Mesenchymal stem cell (in vitro differentiated cells and primary cell): ENCODE measurements around the gene BBS2.
A peak's percentile ranks its signal among the peaks of the same experiment; 100 is the strongest.

Experiments
- DNase-seq: peaks from one replicate; pipeline ENCODE4 v3.0.0-alpha.2; 2013
- H2AFZ ChIP-seq: one replicate; pipeline ENCODE4 v1.6.1; 2013; ENCODE audit warnings: low read depth, mild to moderate bottlenecking, control low read depth, inconsistent platforms, low read length, moderate library complexity
- H2AK5ac ChIP-seq: 2 replicates; pipeline ENCODE4 v1.6.1; 2013; ENCODE audit warnings: low read length, moderate library complexity, mild to moderate bottlenecking, inconsistent platforms; ENCODE audit not compliant: severe bottlenecking
- H2BK120ac ChIP-seq: one replicate; pipeline ENCODE4 v1.6.1; 2013; ENCODE audit warnings: low read depth, mild to moderate bottlenecking, inconsistent platforms, low read length, moderate library complexity
- H2BK12ac ChIP-seq, 2 experiments: one replicate each; pipeline ENCODE4 v1.6.1; 2013; ENCODE audit warnings: inconsistent platforms in 2 of 2, low read length in 2 of 2, mild to moderate bottlenecking in 2 of 2, moderate library complexity in 2 of 2, control low read depth in 1 of 2
- H2BK15ac ChIP-seq: one replicate; pipeline ENCODE4 v1.6.1; 2013; ENCODE audit warnings: mild to moderate bottlenecking, low read depth, inconsistent platforms; ENCODE audit not compliant: poor library complexity, severe bottlenecking
- H2BK5ac ChIP-seq: 2 replicates; pipeline ENCODE4 v1.6.1; 2013; ENCODE audit warnings: low read depth, mild to moderate bottlenecking, low read length, control low read depth, inconsistent platforms; ENCODE audit not compliant: poor library complexity, severe bottlenecking
- H3K14ac ChIP-seq, 2 experiments: one replicate each; pipeline ENCODE4 v1.6.1; 2013; ENCODE audit warnings: inconsistent platforms in 2 of 2, low read length in 2 of 2, control low read depth in 1 of 2, mild to moderate bottlenecking in 1 of 2, moderate library complexity in 1 of 2
- H3K18ac ChIP-seq, 2 experiments: one replicate each; pipeline ENCODE4 v1.6.1; 2013; ENCODE audit warnings: inconsistent platforms in 2 of 2, low read length in 2 of 2, control low read depth in 1 of 2, low read depth in 1 of 2, mild to moderate bottlenecking in 1 of 2
- H3K23ac ChIP-seq, 2 experiments: one replicate each; pipeline ENCODE4 v1.6.1; 2013; ENCODE audit warnings: inconsistent platforms in 2 of 2, low read length in 2 of 2, mild to moderate bottlenecking in 2 of 2, moderate library complexity in 2 of 2, control low read depth in 1 of 2
- H3K27ac ChIP-seq: 2 replicates; pipeline ENCODE4 v1.5.1; 2013; ENCODE audit warnings: mild to moderate bottlenecking, moderate library complexity, low read length, control low read depth, inconsistent platforms; ENCODE audit not compliant: poor library complexity, severe bottlenecking
- H3K27me3 ChIP-seq, 2 experiments: 2 replicates each; pipeline versions ENCODE4 v1.6.1 to v1.7.0; 2013; ENCODE audit warnings: low read length in 2 of 2, mild to moderate bottlenecking in 2 of 2, moderate library complexity in 2 of 2, control low read depth in 1 of 2, inconsistent platforms in 1 of 2; ENCODE audit not compliant: control insufficient read depth in 1 of 2, insufficient read depth in 1 of 2
- H3K36me3 ChIP-seq, 2 experiments: 2 replicates each; pipeline versions ENCODE4 v1.6.1 to v1.7.0; 2013; ENCODE audit warnings: low read length in 2 of 2, control low read depth in 1 of 2, inconsistent platforms in 1 of 2, low read depth in 1 of 2, mild to moderate bottlenecking in 1 of 2; ENCODE audit not compliant: insufficient read depth in 2 of 2, control insufficient read depth in 1 of 2
- H3K4ac ChIP-seq, 2 experiments: one replicate each; pipeline ENCODE4 v1.6.1; 2013; ENCODE audit warnings: inconsistent platforms in 2 of 2, low read length in 2 of 2, mild to moderate bottlenecking in 2 of 2, moderate library complexity in 2 of 2, control low read depth in 1 of 2, low read depth in 1 of 2
- H3K4me1 ChIP-seq: 2 replicates; pipeline ENCODE4 v1.6.1; 2013; ENCODE audit warnings: low read depth, low read length, control low read depth; ENCODE audit not compliant: control insufficient read depth, insufficient read depth
- H3K4me2 ChIP-seq: 2 replicates; pipeline ENCODE4 v1.6.1; 2013; ENCODE audit warnings: low read length, mild to moderate bottlenecking, inconsistent platforms; ENCODE audit not compliant: poor library complexity, severe bottlenecking
- H3K4me3 ChIP-seq, 2 experiments: 2 replicates each; pipeline versions ENCODE4 v1.5.1 to v1.7.0; 2013; ENCODE audit warnings: low read length in 2 of 2, mild to moderate bottlenecking in 2 of 2, control low read depth in 1 of 2, low read depth in 1 of 2; ENCODE audit not compliant: insufficient read depth in 1 of 2
- H3K79me1 ChIP-seq: replicated peaks from 2 replicates; pipeline ENCODE4 v1.6.1; 2013; ENCODE audit warnings: mild to moderate bottlenecking, control low read depth, low read length, inconsistent platforms; ENCODE audit not compliant: poor library complexity, severe bottlenecking
- H3K9ac ChIP-seq: 2 replicates; pipeline ENCODE4 v1.7.0; 2013; ENCODE audit warnings: mild to moderate bottlenecking, low read length, moderate library complexity
- H3K9me3 ChIP-seq: 2 replicates; pipeline ENCODE4 v1.7.0; 2013; ENCODE audit warnings: mild to moderate bottlenecking, low read length; ENCODE audit not compliant: control insufficient read depth
- H4K8ac ChIP-seq: one replicate; pipeline ENCODE4 v1.6.1; 2013; ENCODE audit warnings: inconsistent platforms, mild to moderate bottlenecking, low read length, moderate library complexity
- H4K91ac ChIP-seq: one replicate; pipeline ENCODE4 v1.6.1; 2013; ENCODE audit warnings: mild to moderate bottlenecking, low read length, inconsistent platforms
- WGBS: methylation state at CpG from one replicate; pipeline ENCODE4 v1.1.7; 2013; ENCODE audit warnings: mixed read lengths; 5-methylcytosine and 5-hydroxymethylcytosine counted together

BBS2 gene

GRCh38 chr16:56551796-56552738, 32.2 kb upstream of the BBS2 start:
- H3K27ac ChIP-seq, result no peak overlapping the region
- no peak for DNase-seq

GRCh38 chr16:56549744-56550385, 30.0 kb upstream of the BBS2 start:
- Histone ChIP-seq H3K27me3 (peaks cover 2 to 37% of the 10 kb centered on the region in 2 experiments), H3K4me2 (no peak overlapping the region)
- peak; percentile 24 for DNase-seq

More at GRCh38 chr16:56551796-56552738, 32.2 kb upstream of the BBS2 start:
- H2AFZ ChIP-seq, result no peak overlapping the region
- H3K4ac ChIP-seq, result no peak overlapping the region
- no peak overlapping the region for H4K91ac ChIP-seq
- H3K36me3 ChIP-seq, result no peaks in the 10 kb centered on the region
- H3K4me3 ChIP-seq, result no peak overlapping the region
- no peak overlapping the region for H3K14ac ChIP-seq
- H2AK5ac ChIP-seq, result no peak overlapping the region
- no peaks in the 10 kb centered on the region for H3K79me1 ChIP-seq
- no peak overlapping the region for H2BK120ac ChIP-seq
- H3K27me3 ChIP-seq, result peaks cover 6 to 47% of the 10 kb centered on the region in 2 experiments
- peaks cover under 1% of the 10 kb centered on the region for H3K4me1 ChIP-seq
- H3K9ac ChIP-seq, result peak overlapping the region; percentile 19
- no peak overlapping the region for H2BK12ac ChIP-seq
- no peak overlapping the region for H2BK5ac ChIP-seq
- H4K8ac ChIP-seq, result no peak overlapping the region
- no peak overlapping the region for H3K23ac ChIP-seq
- no peak overlapping the region for H3K18ac ChIP-seq
- H3K4me2 ChIP-seq, result no peak overlapping the region
- H3K9me3 ChIP-seq, result no peaks in the 10 kb centered on the region
- 66% methylated on average over 10 of the region's 11 CpGs for WGBS
- H2BK15ac ChIP-seq, result no peak overlapping the region

DNA sequence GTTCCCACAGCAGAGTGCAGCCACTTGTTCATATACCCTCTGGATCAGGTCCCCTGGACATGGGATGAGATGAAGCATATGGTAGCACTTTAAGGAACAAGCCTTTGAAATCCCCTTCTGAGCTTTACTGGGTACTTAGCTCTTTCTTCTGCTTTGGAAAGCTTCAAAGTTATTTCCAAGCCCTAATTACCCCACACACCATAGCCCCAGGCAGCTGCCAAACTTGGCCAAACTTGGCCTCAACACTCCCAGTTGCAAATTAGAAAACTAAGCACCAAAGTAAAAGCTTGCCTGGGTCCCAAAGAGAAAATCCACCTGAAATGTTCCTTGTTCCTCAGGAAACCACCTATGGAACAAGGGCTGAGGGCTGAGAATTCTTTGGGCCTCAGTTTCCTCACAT, 29.3 kb upstream of the BBS2 start:
- H3K36me3 ChIP-seq, result no peaks in the 10 kb centered on the region
- peaks cover 1% of the 10 kb centered on the region for H3K4me1 ChIP-seq
- H2BK15ac ChIP-seq, result no peak overlapping the region
- no peak overlapping the region for H3K9ac ChIP-seq
- H3K27ac ChIP-seq, result no peak overlapping the region
- no peak overlapping the region for H3K4me3 ChIP-seq
- peaks cover 0 to 30% of the 10 kb centered on the region in 2 experiments for H3K27me3 ChIP-seq
- H3K23ac ChIP-seq, result no peak overlapping the region
- no peak overlapping the region for H3K4me2 ChIP-seq
- H3K79me1 ChIP-seq, result no peaks in the 10 kb centered on the region
- no peak overlapping the region for H3K18ac ChIP-seq
- no peak overlapping the region for H3K4ac ChIP-seq
- no peak overlapping the region for H2BK120ac ChIP-seq
- no peak overlapping the region for H2AFZ ChIP-seq
- H4K91ac ChIP-seq, result no peak overlapping the region
- H2BK5ac ChIP-seq, result no peak overlapping the region
- no peak for DNase-seq
- no peak overlapping the region for H2BK12ac ChIP-seq
- H4K8ac ChIP-seq, result no peak overlapping the region
- H3K14ac ChIP-seq, result no peak overlapping the region
- H3K9me3 ChIP-seq, result no peaks in the 10 kb centered on the region
- no peak overlapping the region for H2AK5ac ChIP-seq

More at GRCh38 chr16:56549744-56550385, 30.0 kb upstream of the BBS2 start:
- Histone ChIP-seq H2BK12ac (no peak overlapping the region), H2AK5ac (no peak overlapping the region), H2BK15ac (no peak overlapping the region), H2BK120ac (no peak overlapping the region), H3K18ac (no peak overlapping the region), H3K9ac (no peak overlapping the region), H3K4me1 (peaks cover 1% of the 10 kb centered on the region), H3K4me3 (no peak overlapping the region), H3K4ac (no peak overlapping the region), H4K8ac (no peak overlapping the region), H3K36me3 (no peaks in the 10 kb centered on the region), H3K14ac (no peak overlapping the region), H3K27ac (no peak overlapping the region), H2AFZ (no peak overlapping the region), H4K91ac (no peak overlapping the region), H2BK5ac (no peak overlapping the region), H3K9me3 (no peaks in the 10 kb centered on the region), H3K23ac (no peak overlapping the region), H3K79me1 (no peaks in the 10 kb centered on the region)
- WGBS, result 97% methylated on average over 4 of the region's 5 CpGs

DNA sequence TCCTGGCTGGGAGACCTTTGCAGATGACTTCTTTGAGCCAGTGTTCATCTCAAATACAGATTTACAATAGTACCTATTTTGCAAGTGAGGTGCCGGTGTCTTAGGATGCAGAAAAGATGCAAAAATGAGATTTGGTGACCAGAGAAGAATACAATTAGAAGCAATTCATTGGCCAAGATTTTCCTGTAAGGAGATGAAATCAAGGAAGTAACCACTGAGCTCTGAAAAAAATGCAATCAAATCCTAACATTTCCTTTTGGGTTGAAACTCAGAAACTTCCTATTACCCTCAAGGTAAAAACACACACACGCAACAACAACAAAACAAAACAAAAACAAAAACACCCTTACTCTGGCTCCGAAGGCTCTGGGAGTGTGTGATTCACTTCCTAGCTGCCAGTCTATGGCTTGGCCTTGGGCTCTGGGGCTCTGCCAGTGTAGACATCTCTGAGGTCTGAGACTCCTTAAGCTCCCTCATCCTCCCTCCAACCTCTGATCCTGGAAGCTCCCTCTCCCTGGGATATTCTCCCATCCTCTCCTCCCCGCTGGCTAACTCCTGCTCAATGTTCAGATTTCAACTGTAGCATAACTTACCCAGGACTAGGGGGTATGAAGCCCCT, 28.2 kb upstream of the BBS2 start:
- peak overlapping the region; percentile 21 for H2BK120ac ChIP-seq
- H3K18ac ChIP-seq, result no peak overlapping the region
- WGBS, result 82% methylated on average over 4 of the region's 4 CpGs
- no peak overlapping the region for H2AFZ ChIP-seq
- no peaks in the 10 kb centered on the region for H3K36me3 ChIP-seq
- H3K4me1 ChIP-seq, result peaks cover 1% of the 10 kb centered on the region
- H4K91ac ChIP-seq, result no peak overlapping the region
- no peak overlapping the region for H3K14ac ChIP-seq
- peak; percentile 6 for DNase-seq
- H2AK5ac ChIP-seq, result no peak overlapping the region
- H3K23ac ChIP-seq, result no peak overlapping the region
- H3K4ac ChIP-seq, result peak overlapping the region in 1 of 2 experiments; percentile 43
- no peak overlapping the region for H2BK15ac ChIP-seq
- no peak overlapping the region for H3K27ac ChIP-seq
- H4K8ac ChIP-seq, result peak overlapping the region; percentile 19
- H3K79me1 ChIP-seq, result no peaks in the 10 kb centered on the region
- no peak overlapping the region for H3K9ac ChIP-seq
- H3K4me2 ChIP-seq, result no peak overlapping the region
- H3K9me3 ChIP-seq, result no peaks in the 10 kb centered on the region
- no peak overlapping the region for H3K4me3 ChIP-seq
- peaks cover 0 to 19% of the 10 kb centered on the region in 2 experiments for H3K27me3 ChIP-seq
- H2BK12ac ChIP-seq, result peak overlapping the region in 1 of 2 experiments; percentile 15
- no peak overlapping the region for H2BK5ac ChIP-seq
